ENCODE measurements around the gene CADPS2.

CADPS2 gene

DNA sequence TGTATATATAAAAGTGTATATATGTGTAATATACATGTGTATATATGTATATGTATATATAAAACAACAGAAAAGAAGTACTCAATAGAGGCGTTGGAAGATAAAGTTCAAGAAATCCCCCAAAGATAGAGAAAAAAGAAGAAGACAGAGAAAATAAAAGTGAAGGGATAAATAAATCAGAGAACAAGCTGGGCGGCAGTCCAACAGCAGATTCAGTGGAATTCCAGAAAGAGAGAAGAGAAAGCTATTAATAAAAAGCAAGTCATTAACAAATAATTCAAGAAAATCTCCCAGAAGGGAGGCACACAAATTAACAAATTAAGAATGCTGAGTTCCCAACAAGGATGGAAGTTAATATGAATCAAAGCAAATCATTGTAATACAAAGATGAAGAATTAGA is 124.2 kb downstream of the CADPS2 start:
- no peaks in the 10 kb centered on the region for H3K9me3 ChIP-seq
- H3K36me3 ChIP-seq, result no peaks in the 10 kb centered on the region
- no peak overlapping the region for H3K4me3 ChIP-seq (ENCODE audit: low read depth in 1 of 2, low read length in 1 of 2)
- H3K4me1 ChIP-seq (ENCODE audit: control insufficient read depth in 1 of 2, insufficient read depth in 1 of 2, low read depth in 1 of 2, low read length in 1 of 2), result no peaks in the 10 kb centered on the region
- no peak overlapping the region for H3K27ac ChIP-seq
- TF ChIP-seq, protein P1, sequence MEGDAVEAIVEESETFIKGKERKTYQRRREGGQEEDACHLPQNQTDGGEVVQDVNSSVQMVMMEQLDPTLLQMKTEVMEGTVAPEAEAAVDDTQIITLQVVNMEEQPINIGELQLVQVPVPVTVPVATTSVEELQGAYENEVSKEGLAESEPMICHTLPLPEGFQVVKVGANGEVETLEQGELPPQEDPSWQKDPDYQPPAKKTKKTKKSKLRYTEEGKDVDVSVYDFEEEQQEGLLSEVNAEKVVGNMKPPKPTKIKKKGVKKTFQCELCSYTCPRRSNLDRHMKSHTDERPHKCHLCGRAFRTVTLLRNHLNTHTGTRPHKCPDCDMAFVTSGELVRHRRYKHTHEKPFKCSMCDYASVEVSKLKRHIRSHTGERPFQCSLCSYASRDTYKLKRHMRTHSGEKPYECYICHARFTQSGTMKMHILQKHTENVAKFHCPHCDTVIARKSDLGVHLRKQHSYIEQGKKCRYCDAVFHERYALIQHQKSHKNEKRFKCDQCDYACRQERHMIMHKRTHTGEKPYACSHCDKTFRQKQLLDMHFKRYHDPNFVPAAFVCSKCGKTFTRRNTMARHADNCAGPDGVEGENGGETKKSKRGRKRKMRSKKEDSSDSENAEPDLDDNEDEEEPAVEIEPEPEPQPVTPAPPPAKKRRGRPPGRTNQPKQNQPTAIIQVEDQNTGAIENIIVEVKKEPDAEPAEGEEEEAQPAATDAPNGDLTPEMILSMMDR (IDR thresholded peaks at IDR 0.05), result no peak
- no peaks in the 10 kb centered on the region for H3K27me3 ChIP-seq

DNA sequence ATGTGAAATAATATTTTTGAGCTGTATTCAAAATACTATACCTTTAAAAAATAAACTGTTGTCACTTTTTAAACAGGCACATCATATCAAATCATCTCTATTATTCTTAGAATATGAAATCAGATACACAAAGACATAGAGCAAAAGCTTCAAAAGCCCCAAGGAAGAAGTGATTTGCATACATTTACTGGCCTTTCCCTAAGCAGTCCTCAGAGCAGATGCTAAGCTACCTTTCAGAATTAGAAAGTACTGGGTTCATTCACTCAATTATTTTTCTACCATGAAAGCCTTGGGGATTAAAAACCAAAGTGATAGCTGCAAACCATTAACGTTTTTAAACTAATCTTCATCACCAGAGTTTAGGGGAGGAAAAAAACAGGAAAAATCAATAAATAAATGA is 127.8 kb downstream of the CADPS2 start:
- H3K27me3 ChIP-seq, result no peaks in the 10 kb centered on the region
- TF ChIP-seq, protein P1 (IDR thresholded peaks at IDR 0.05), result no peak
- no peak overlapping the region for H3K4me3 ChIP-seq (ENCODE audit: low read depth in 1 of 2, low read length in 1 of 2)
- H3K36me3 ChIP-seq, result no peaks in the 10 kb centered on the region
- no peaks in the 10 kb centered on the region for H3K4me1 ChIP-seq (ENCODE audit: control insufficient read depth in 1 of 2, insufficient read depth in 1 of 2, low read depth in 1 of 2, low read length in 1 of 2)
- H3K27ac ChIP-seq, result no peak overlapping the region
- H3K9me3 ChIP-seq, result no peaks in the 10 kb centered on the region

DNA sequence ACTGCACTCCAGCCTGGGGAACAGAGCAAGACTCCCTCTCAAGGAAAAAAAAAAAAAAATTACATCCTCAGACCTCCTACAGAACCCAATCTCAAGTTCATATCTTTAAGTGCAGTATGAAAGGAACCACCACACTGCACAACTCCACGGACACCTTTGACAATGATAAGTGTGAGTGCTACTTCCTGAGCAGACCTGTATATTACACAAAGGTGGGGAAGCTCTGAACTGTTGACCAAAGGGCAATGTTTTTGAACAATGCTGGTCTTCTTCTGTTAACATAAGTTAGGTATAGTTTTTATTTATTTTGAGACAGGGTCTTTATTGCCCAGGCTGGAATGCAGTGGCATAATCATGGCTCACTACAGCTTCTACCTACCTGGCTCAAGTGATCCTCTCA is 129.4 kb downstream of the CADPS2 start:
- no peak overlapping the region for H3K4me3 ChIP-seq (ENCODE audit: low read depth in 1 of 2, low read length in 1 of 2)
- TF ChIP-seq, protein P1 (IDR thresholded peaks at IDR 0.05), result no peak
- no peaks in the 10 kb centered on the region for H3K36me3 ChIP-seq

DNA sequence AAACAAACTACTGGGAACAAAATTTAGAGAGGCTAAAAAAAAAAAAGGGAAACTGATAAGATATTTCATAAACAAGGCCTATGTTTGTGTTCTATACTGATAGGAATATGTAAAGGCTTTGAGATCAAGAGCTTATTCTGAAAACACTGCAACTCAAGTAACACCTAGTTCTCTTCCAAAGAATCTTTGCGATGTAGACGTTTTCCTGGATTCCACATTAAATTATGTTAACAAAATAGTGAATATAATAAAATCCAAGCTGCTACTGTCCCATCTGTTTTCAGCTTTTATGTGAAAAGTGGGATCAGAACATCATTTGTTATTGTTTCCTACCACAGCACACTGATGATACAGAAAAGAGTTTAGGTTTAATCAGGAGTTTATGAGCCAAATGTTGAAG is 130.6 kb downstream of the CADPS2 start:
- H3K27me3 ChIP-seq, result no peaks in the 10 kb centered on the region
- H3K9me3 ChIP-seq, result no peaks in the 10 kb centered on the region
- no peaks in the 10 kb centered on the region for H3K36me3 ChIP-seq
- H3K27ac ChIP-seq, result no peak overlapping the region
- no peaks in the 10 kb centered on the region for H3K4me1 ChIP-seq (ENCODE audit: control insufficient read depth in 1 of 2, insufficient read depth in 1 of 2, low read depth in 1 of 2, low read length in 1 of 2)
- H3K4me3 ChIP-seq (ENCODE audit: low read depth in 1 of 2, low read length in 1 of 2), result no peak overlapping the region
- TF ChIP-seq, protein P1 (IDR thresholded peaks at IDR 0.05), result no peak

More for the DNA sequence above, 129.4 kb downstream of the CADPS2 start:
- no peak overlapping the region for H3K27ac ChIP-seq
- H3K27me3 ChIP-seq, result no peaks in the 10 kb centered on the region
- no peaks in the 10 kb centered on the region for H3K9me3 ChIP-seq
- no peaks in the 10 kb centered on the region for H3K4me1 ChIP-seq (ENCODE audit: control insufficient read depth in 1 of 2, insufficient read depth in 1 of 2, low read depth in 1 of 2, low read length in 1 of 2)

DNA sequence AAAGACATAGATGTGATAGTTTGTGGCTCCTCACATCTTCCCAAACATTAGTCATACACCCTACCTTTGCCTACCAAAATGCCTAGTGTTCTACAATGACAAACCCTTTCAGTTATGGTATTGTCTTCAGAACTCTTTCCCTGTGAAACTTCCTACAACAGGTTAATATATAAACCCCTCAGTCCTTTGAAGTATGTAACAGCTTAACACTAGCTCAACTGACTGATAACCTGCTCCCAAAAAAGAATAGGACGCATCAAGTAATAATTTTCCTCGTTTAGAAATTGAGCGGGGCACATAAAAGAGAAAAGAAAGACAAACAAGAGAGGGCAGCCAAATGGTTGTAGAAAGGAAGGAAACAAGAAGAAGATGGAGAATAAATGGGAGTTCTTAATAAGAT is 133.7 kb downstream of the CADPS2 start:
- TF ChIP-seq, protein P1 (IDR thresholded peaks at IDR 0.05), result no peak

DNA sequence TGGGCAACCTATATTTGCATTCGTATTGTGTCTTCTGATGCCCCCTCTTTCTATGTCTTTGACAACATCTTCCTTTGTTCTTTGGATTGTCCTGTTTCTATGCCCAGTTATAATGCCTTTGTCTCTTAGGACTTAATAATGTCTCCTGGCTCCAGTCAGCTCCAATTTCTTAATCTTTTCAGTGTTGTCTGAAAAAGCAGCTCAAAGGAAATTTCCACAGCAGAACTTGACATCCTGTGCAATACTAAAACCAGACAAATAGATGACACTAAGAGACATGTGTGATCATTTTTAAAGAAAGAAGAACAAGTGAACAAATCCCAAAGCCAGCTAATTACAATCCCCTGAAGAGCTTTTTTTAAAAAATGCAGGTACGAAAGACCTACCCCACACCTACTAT is 135.9 kb downstream of the CADPS2 start:
- H3K4me3 ChIP-seq (ENCODE audit: low read depth in 1 of 2, low read length in 1 of 2), result no peak overlapping the region
- H3K27ac ChIP-seq, result no peak overlapping the region
- TF ChIP-seq, protein P1 (IDR thresholded peaks at IDR 0.05), result no peak
- H3K36me3 ChIP-seq, result no peaks in the 10 kb centered on the region
- no peaks in the 10 kb centered on the region for H3K27me3 ChIP-seq
- H3K4me1 ChIP-seq (ENCODE audit: control insufficient read depth in 1 of 2, insufficient read depth in 1 of 2, low read depth in 1 of 2, low read length in 1 of 2), result no peaks in the 10 kb centered on the region
- no peaks in the 10 kb centered on the region for H3K9me3 ChIP-seq

More for the DNA sequence above, 133.7 kb downstream of the CADPS2 start:
- Histone ChIP-seq H3K36me3 (no peaks in the 10 kb centered on the region), H3K4me1 (ENCODE audit: control insufficient read depth in 1 of 2, insufficient read depth in 1 of 2, low read depth in 1 of 2, low read length in 1 of 2) (no peaks in the 10 kb centered on the region), H3K9me3 (no peaks in the 10 kb centered on the region), H3K27ac (no peak overlapping the region), H3K27me3 (no peaks in the 10 kb centered on the region), H3K4me3 (ENCODE audit: low read depth in 1 of 2, low read length in 1 of 2) (no peak overlapping the region)
